GM19351 (cell line): Measurements from ENCODE around the gene SYNJ1.
"Not testable (repeated sequence)": the region's sequence is repeated elsewhere in the genome, so short reads cannot be mapped to it uniquely, and the experiment has no call there.

Source experiments
- ATAC-seq: cut with Tn5 transposase; IDR thresholded peaks from one replicate; pipeline ENCODE4 v1.9.1; 2021; ENCODE audit warnings: mild to moderate bottlenecking, moderate library complexity; ENCODE audit not compliant: unreplicated experiment

Gene SYNJ1

GRCh38 chr21:32739946-32740345 lies 12.1 kb upstream of the SYNJ1 start:
- ATAC-seq = no peak

- not testable (repeated sequence) for ATAC-seq
Measured at GRCh38 chr21:32736083-32736482, 8.3 kb upstream of the SYNJ1 start.

GRCh38 chr21:32735524-32735923 lies 7.7 kb upstream of the SYNJ1 start:
- no peak for ATAC-seq

- no peak for ATAC-seq
Measured at GRCh38 chr21:32733990-32734613, 6.3 kb upstream of the SYNJ1 start.

GRCh38 chr21:32733356-32733755 lies 5.5 kb upstream of the SYNJ1 start:
- no peak for ATAC-seq

GRCh38 chr21:32732544-32732943 lies 4.7 kb upstream of the SYNJ1 start:
- no peak for ATAC-seq

- no peak for ATAC-seq
Measured at GRCh38 chr21:32728848-32729247, 1.0 kb upstream of the SYNJ1 start.

GRCh38 chr21:32728456-32728839 lies 635 bp upstream of the SYNJ1 start:
- no peak for ATAC-seq

- ATAC-seq = peak; percentile 26
Measured at GRCh38 chr21:32726839-32727686, 750 bp downstream of the SYNJ1 start.

GRCh38 chr21:32719085-32719484 lies 8.7 kb downstream of the SYNJ1 start:
- ATAC-seq = no peak

- ATAC-seq = no peak
Measured at GRCh38 chr21:32717851-32718316, 9.9 kb downstream of the SYNJ1 start.

GRCh38 chr21:32716486-32716885 lies 11.3 kb downstream of the SYNJ1 start:
- no peak for ATAC-seq

- ATAC-seq = no peak
Measured at GRCh38 chr21:32713726-32714125, 14.1 kb downstream of the SYNJ1 start.

- no peak for ATAC-seq
Measured at GRCh38 chr21:32712641-32713040, 15.2 kb downstream of the SYNJ1 start.

GRCh38 chr21:32712043-32712442 lies 15.8 kb downstream of the SYNJ1 start:
- peak; percentile 99 for ATAC-seq

- no peak for ATAC-seq
Measured at GRCh38 chr21:32710987-32711386, 16.8 kb downstream of the SYNJ1 start.

GRCh38 chr21:32710069-32710784 lies 17.6 kb downstream of the SYNJ1 start:
- ATAC-seq = no peak

- no peak for ATAC-seq
Measured at GRCh38 chr21:32708069-32708468, 19.7 kb downstream of the SYNJ1 start.

GRCh38 chr21:32705901-32706300 lies 21.9 kb downstream of the SYNJ1 start:
- no peak for ATAC-seq

GRCh38 chr21:32705139-32705538 lies 22.7 kb downstream of the SYNJ1 start:
- no peak for ATAC-seq

- ATAC-seq = no peak
Measured at GRCh38 chr21:32702702-32703101, 25.1 kb downstream of the SYNJ1 start.
